ENCODE data around the gene BTBD6.

- no peak for TF ChIP-seq REST (IDR thresholded peaks at IDR 0.05; ENCODE audit: insufficient read depth in 1 of 2, low read depth in 2 of 2, low read length in 2 of 2)
- TF ChIP-seq TAF1 (IDR thresholded peaks at IDR 0.05; ENCODE audit: borderline replicate concordance, insufficient read depth, low read length) = no peak
These were observed 26.6 kb upstream of the BTBD6 start for GRCh38 chr14:105221598-105222178.
